Omental fat pad (tissue), 4 donors: Measurements from ENCODE around the gene POGZ. TPM values are rescaled to one million over a fixed set of nuclear protein-coding genes. Genes with fewer than 3 reads are reported as not detected.
"Not testable (repeated sequence)": the region's sequence is repeated elsewhere in the genome, so short reads cannot be mapped to it uniquely, and the experiment has no call there.

ENCODE experiments used
- ATAC-seq: fragments of 150-250 bp; one replicate; pipeline ENCODE4 v1.9.1; 2016; ENCODE audit warnings: mild to moderate bottlenecking, moderate library complexity; ENCODE audit not compliant: low FRiP score
- DNase-seq: peaks from one replicate; pipeline ENCODE4 v3.0.0-alpha.2; 2019; ENCODE audit warnings: low spot score
- total RNA-seq, 4 donors: library from RNA; depleted of rRNA; stranded (reverse); fragments of >200 nt; gene quantifications; one replicate each; pipeline ENCODE4 v1.1.0, GENCODE V29; 2016
- TF ChIP-seq, protein P1 (sequence below), 3 donors: fragments of 450-650 bp; IDR thresholded peaks; one replicate each; pipeline ENCODE4 v1.5.1; 2016 to 2017; ENCODE audit warnings: antibody characterized with exemption in 3 of 3, mild to moderate bottlenecking in 3 of 3, moderate library complexity in 2 of 3

The POGZ gene
- total RNA-seq, 4 donors from 2014 or later = 32.9 to 60.8 (median 40.1) TPM

DNA sequence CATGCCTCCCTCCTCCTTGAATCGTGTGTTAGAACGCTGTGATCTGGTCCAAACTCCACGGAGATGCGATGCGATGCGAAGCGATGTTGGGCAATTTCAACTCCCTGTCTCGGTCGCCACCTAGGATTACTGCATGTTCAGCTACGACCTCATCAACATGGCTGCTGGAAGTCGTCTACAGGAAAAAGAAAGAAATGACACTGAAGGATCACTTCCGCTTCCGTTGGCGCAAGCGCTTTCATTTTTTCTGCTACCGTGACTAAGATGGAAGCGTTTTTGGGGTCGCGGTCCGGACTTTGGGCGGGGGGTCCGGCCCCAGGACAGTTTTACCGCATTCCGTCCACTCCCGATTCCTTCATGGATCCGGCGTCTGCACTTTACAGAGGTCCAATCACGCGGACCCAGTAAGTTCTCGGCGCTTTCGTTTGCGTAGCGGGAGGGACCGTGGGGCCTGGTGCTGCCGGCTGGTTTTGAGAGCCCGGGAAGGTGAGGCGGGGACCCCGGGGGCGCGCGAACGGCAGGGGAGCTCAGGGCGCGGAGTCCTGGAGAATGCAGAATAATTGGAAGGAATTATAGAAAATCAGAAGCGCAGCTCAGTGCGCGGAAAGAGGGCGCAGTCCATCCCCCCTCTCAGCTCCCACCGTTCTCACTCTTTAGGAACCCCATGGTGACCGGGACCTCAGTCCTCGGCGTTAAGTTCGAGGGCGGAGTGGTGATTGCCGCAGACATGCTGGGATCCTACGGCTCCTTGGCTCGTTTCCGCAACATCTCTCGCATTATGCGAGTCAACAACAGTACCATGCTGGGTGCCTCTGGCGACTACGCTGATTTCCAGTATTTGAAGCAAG, 59.7 kb downstream of the POGZ start, which contains the start of gene PSMB4:
PSMB4 (plus strand) TSS at position 250 of the 848 bp plus-strand sequence; CDS start at position 265, 15 bp downstream.
- DNase-seq (peak; percentile 66), ATAC-seq (peak; percentile 87)
- TF ChIP-seq, protein P1, sequence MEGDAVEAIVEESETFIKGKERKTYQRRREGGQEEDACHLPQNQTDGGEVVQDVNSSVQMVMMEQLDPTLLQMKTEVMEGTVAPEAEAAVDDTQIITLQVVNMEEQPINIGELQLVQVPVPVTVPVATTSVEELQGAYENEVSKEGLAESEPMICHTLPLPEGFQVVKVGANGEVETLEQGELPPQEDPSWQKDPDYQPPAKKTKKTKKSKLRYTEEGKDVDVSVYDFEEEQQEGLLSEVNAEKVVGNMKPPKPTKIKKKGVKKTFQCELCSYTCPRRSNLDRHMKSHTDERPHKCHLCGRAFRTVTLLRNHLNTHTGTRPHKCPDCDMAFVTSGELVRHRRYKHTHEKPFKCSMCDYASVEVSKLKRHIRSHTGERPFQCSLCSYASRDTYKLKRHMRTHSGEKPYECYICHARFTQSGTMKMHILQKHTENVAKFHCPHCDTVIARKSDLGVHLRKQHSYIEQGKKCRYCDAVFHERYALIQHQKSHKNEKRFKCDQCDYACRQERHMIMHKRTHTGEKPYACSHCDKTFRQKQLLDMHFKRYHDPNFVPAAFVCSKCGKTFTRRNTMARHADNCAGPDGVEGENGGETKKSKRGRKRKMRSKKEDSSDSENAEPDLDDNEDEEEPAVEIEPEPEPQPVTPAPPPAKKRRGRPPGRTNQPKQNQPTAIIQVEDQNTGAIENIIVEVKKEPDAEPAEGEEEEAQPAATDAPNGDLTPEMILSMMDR (IDR thresholded peaks at IDR 0.05) = no peak

DNA sequence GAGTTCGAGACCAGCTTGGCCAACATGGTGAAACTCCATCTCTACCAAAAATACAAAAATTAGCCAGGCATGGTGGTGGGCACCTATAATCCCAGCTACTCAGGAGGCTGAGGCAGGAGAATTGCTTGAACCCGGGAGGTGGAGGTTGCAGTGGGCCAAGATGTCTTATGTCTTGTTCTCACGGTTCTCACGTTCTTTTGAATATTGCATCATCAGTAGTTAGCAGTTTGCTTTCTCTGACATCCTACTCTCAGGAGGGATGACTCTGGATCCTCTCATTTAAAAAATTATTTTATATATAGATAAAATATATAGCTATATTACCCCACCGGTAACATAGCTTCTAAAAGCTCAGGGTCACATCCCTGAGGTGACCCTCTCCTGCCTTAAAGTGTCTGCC, 63.0 kb downstream of the POGZ start:
- DNase-seq, ATAC-seq: not testable (repeated sequence)

DNA sequence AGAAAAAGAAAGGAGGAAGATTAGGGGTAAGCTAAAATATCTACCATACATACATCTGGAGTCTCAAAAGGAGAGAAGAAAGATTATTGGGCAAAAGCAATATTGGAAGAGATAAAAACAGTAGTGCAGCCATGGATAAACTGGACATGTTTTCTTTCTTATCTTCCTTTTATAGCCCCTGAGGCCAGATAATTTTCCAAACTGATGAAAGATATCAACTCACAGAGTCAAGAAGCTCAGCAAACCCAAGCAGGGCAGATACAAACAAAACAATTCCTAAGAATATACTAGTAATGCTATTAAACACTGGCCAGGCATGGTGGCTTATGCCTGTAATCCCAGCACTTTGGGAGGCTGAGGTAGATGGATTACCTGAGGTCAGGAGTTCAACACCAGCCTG, 65.7 kb downstream of the POGZ start:
- TF ChIP-seq, protein P1 (IDR thresholded peaks at IDR 0.05) = no peak
- DNase-seq (no peak), ATAC-seq (no peak)

DNA sequence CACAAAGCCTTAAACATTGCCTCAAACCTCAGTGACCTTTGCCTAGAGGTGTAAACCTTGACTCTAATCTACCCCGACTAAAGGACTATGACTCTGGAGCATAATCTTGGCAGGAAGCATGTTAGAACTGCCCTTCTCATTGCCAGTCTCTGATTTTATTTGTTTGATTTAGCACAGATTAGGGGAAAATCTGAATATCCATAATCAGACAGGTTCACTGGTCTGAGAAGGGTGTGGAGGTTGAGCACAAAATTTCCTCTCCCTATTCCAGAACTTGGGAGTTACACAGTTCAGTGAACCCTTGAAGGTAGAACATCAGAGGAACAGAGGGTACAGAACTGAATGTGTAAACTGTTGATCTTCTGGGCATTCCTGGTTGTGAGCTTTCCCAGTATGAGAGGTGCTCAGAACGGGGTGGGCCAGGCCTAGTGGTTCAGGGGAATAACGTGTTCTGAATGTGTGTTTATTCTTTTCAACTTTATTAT, 68.2 kb downstream of the POGZ start:
- TF ChIP-seq, protein P1 (IDR thresholded peaks at IDR 0.05) = no peak
- ATAC-seq (no peak), DNase-seq (no peak)

DNA sequence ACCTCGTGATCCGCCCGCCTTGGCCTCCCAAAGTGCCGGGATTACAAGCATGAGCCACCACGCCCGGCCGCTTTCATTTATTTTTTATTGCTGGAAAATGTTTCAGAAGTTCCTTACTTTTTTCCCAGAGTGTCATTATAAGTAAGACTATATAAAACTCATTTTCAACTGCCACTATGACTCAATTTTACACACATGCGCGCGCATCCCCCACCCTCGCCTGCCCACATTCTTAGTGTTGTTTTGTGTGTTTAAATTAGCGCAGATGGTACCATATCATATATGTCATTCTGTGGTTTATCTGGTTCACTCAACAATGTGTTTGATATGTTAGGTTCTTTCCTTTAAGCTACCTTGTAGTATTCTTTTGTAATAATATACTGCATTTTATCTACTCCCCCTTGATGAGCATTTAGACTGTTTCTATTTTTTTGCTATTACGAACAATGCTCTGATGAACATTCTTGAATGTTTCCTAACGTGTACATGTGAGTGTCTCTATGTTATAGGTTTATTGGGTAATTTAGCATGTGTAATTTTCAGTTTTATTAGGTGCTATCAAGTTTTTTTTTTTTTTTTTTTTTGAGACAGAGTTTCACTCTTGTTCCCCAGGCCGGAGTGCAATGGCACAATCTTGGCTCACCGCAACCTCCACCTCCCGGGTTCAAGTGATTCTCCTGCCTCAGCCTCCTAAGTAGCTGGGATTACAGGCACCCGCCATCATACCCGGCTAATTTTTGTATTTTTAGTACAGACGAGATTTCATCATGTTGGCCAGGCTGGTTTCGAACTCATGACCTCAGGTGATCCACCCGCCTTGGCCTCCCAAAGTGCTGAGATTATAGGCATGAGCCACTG, 68.8 kb downstream of the POGZ start:
- DNase-seq, ATAC-seq: not testable (repeated sequence)

DNA sequence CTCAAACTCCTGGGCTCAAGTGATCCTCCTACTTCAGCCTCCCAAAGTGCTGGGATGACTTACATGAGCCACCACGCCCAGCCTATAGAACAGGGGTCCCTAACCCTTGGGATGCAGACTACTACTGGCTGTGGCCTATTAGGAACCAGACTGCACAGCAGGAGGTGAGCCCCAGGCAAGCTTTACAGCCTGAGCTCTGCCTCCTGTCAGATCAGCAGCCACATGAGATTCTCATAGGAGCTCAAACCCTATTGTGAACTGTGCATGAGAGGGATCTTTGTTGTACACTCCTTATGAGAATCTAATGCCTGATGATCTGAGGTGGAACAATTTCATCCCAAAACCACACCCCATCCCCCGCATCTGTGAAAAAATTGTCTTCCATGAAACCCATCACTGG, 73.3 kb downstream of the POGZ start:
- ATAC-seq (no peak), DNase-seq (no peak)

DNA sequence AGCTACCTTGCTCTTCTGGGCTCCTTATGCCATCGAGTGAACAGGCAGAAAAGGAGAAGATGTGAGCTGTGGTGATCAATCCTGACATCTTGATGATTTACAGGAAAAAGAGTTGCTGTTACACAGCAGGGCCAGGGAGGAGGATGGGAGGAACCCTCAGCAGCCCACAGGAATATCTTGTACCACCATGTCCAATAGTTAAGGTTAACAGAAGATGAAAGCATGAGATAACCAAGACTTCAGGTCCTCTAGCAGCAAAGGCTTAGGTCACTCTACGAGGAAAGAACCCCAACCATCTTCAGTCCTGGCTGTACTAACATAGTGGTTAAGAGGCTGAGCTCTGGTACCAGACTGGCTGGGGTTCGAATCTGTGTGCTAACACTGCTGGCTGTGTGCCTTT, 74.7 kb downstream of the POGZ start:
- TF ChIP-seq, protein P1 (IDR thresholded peaks at IDR 0.05) = no peak
- DNase-seq (no peak), ATAC-seq (no peak)

More for the DNA sequence above, 73.3 kb downstream of the POGZ start:
- TF ChIP-seq, protein P1 (IDR thresholded peaks at IDR 0.05) = no peak
